GM18861 (cell line): ENCODE results near the gene GHR.
"Not testable (repeated sequence)": the region's sequence is repeated elsewhere in the genome, so short reads cannot be mapped to it uniquely, and the experiment has no call there.

Source experiments
- ATAC-seq: cut with Tn5 transposase; IDR thresholded peaks from one replicate; pipeline ENCODE4 v1.9.1; 2021; ENCODE audit not compliant: unreplicated experiment

GHR gene

GRCh38 chr5:42638972-42639371 is 215.7 kb downstream of the GHR start:
- ATAC-seq: no peak

DNA sequence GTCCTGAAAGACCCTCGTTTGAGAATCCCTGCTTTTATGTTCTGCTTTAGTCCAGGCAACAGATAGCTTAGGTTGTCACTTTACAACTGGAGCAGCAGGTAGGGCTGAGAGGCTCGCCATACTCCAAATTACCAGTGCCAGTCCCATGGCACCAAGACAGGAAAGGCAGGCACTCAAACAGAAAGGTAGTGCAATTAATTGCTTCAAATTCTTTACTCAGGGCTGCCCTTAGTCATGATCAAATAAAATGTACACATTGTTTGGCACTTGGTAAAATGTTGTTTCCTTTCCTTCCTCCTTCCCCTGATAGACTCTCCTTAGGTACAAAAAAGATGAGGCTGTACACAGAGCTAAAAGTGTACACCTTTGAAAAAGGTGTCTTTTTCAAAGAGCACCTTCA is 217.6 kb downstream of the GHR start:
- no peak for ATAC-seq

DNA sequence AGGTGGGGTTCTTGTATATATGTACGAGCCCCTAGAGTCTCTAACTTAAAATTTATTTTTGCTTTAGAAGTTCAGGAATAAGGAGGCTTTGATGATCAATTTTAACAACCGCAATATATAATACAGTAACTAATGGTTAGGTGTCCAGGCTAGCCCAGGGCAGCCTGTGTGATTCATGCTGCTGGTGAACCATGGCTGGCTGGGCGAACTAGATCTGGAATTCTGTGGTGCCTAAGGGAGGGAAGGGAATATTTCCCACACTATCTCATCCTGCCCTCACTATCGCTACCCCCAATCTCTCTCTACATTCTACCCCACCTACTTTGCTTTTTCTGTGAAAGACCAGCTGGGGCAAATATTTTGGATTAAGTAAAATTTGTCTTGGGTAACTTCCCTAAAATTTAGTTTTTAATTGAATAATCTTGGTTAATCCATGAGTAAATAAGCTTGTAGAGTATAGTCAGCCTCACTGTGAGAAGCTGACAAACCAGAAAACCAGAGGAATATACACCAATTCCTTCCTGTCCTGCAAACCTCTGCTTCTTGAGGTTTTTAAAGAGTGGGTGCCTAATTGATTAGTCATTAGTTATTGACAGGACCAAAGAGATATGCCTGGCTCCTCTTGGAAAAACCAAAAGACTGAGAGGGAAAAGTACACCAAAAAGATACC is 218.2 kb downstream of the GHR start:
- no peak for ATAC-seq

- no peak for ATAC-seq
Measured at GRCh38 chr5:42642006-42642405, 218.8 kb downstream of the GHR start.

DNA sequence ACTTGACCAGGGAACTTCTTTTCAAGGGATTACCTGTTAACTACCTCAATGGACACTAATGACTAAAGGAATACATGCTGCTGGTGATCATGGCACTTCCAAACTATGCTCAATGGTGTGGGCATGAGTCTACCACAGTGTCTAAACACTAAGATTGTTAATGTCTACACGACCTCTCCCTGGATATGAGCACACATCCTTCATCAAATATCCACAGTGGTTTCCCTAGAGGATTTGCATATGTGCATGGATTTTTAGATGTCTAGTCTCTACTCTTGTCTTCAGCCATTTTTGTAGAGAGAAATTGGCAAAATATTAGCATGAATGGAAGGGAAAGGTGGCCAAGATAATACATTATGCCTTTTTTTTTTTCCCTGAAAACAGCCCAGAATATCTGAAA is 220.1 kb downstream of the GHR start:
- ATAC-seq: no peak

DNA sequence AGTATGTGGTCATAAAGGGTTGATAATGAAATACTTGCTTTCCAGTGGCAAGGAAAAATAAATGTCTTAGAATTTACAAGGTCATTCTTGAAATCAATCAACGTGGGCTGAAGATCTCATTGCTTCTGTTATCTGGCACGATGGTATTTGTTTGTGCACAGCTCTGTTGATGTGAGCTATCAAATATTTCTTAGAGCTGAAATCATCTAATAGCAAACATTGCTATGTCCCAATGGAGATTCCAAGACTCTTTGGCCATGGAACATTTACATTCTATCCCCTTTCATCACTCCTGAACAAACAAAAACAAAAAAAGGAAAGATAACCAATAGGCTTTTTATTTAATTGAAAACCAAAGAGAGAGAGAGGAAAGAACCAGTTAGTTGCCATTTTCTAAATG is 221.9 kb downstream of the GHR start:
- ATAC-seq: no peak

DNA sequence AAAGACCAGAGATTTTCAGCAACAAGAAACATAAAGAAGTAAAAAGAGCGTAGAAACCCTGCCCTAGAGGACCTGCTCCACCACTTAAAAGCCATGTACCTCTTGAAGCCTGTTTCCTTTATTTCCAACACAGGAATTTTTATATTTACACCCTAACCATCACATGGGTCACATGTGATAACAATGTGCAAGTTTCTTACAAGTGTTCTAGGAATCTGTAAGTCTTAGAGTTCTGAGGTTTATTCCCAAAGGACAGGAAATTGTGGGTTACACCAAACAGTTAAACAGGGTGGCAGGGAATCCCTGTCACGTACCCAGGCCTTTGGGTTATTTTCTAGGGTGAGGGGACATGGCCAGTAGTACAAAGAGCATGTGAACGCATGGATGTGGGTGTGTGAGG is 224.8 kb downstream of the GHR start:
- ATAC-seq: no peak

DNA sequence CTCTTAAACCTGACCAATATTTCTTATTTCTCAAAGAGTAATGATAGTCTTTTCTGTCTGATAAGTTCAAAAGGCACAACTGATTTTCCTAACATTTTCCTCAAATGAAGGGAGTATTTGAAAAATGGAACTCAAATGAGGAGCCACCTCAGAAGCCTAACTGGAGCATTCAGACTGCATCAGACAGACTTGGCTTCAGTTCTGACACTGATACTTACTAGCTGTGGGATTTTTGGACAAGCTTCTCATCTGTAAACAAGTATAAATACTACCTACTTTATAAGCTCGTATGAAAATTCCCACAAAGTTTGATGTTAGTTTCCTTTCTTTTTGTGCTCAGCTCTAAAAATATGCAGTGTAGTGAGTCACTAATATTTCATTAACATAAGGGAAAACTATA is 225.7 kb downstream of the GHR start:
- no peak for ATAC-seq

DNA sequence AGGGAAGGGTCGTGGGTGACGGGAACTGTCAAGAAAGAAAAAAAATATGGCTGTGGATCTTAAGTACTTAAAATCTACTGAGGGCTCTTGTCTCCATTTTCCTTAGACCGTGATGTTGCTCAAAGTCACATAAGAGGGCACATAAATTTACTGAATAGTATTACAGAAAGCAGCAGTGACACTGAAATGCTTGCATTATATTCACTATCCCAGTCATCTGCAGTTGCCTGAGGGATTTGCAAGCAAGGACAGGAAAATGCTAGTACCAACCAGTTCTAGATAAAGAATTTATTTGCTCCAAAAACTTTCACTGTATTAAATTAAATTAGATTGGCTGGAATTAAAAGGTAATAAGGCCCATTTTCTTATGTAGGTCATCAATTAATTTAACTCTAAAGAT is 226.8 kb downstream of the GHR start:
- no peak for ATAC-seq

GRCh38 chr5:42653705-42654104 is 230.5 kb downstream of the GHR start:
- no peak for ATAC-seq

DNA sequence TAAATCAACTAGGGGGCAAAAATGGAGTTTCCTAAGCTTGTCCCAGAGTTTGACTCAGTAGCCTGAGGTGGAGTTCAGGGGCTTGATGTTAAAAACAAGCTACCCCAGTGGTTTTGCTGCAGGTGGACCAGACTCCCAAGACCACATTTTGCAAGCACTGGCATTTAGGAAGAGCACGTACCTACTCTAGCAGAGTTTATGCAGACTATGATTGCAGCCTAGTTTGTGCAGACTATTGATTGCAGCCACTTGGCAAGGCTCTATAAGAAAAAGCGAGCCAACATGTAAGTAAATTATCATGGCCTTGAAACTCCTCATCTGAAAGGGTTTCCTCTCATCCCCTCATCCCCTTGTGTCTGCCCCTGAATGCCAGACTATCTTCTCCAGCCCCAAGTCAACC is 231.4 kb downstream of the GHR start:
- no peak for ATAC-seq

DNA sequence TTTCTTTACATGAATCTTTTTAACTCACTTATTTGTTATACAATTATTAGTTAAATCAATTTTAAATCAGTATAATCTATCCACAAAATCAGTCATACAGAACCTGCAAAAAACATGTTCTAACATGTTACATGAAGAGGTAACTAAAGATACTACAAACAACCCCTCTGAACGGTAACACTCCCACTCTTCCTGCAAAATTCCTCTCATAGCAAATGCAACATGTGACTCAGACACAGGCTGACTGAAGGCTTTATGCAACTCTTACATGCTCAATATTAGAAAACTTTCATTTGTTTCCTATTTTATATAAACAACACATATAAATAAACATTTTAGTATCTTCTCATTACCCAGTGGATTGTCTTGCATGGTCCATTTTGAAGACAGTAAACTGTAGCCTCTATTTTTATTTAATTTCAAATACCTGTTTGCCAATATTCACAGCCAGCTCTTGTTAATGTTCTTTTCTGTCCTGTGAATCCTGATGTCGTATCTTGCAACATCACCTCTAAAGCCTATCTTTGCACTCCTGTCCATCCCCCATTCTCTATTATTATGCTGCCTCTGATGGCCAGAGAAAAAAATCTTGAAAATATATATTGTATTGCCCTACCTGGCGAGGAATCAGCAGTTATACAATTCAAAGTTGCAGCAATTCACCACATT is 232.9 kb downstream of the GHR start:
- no peak for ATAC-seq

DNA sequence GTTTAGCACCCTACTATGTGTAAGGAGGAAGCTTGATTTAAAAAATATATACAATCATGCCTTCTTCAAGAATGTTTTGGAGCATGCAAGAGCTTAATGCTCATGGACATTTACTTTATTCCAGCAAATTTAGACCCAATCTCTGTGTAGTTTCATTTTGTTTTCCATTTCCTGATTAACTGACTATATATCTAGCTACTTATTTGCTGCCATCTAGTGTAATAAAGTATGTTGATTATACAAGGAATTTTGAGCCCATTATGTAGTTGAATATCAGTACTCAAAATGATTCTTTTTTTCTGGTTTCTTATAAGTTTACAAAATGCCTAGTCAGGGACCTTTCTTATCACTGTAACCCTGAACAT is 233.4 kb downstream of the GHR start:
- no peak for ATAC-seq

GRCh38 chr5:42659869-42660268 is 236.6 kb downstream of the GHR start:
- ATAC-seq: not testable (repeated sequence)

DNA sequence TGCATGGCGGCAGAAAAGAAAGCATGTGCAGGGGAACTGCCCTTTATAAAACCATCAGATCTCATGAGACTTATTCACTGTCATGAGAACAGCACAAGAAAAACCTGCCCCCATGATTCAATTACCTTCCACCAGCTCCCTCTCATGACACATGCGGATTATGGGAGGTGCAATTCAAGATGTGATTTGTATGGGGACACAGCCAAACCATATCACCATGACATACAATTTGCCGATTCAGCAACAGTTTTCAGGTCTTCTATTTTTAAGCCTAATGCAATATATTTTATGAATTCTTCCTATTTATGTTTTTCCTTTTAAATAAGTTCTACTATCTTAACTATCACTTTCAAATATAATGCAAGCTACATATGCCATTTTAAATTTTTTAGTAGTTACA is 242.6 kb downstream of the GHR start:
- ATAC-seq: no peak

GRCh38 chr5:42666869-42667268 is 243.6 kb downstream of the GHR start:
- no peak for ATAC-seq

- ATAC-seq: no peak
Measured at GRCh38 chr5:42668254-42668653, 245.0 kb downstream of the GHR start.

DNA sequence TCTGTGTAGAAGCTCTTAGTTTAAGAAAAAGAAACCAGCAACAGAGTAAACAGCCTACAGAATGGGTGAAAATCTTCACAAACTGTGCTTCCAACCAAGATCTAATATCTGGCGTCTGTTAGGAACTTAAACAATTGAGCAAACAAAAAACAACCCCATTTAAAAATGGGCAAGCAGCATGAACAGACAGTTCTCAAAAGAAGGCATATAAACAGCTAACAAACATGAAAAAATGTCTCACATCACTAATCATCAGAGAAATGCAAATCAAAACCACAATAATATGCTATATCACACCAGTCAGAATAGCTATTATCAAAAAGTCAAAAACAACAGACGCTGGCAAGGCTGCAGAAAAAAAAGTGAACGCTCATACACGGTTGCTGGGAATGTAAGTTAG is 249.7 kb downstream of the GHR start:
- no peak for ATAC-seq

GRCh38 chr5:42675602-42676001 is 252.4 kb downstream of the GHR start:
- no peak for ATAC-seq

GRCh38 chr5:42676362-42676761 is 253.1 kb downstream of the GHR start:
- ATAC-seq: no peak

DNA sequence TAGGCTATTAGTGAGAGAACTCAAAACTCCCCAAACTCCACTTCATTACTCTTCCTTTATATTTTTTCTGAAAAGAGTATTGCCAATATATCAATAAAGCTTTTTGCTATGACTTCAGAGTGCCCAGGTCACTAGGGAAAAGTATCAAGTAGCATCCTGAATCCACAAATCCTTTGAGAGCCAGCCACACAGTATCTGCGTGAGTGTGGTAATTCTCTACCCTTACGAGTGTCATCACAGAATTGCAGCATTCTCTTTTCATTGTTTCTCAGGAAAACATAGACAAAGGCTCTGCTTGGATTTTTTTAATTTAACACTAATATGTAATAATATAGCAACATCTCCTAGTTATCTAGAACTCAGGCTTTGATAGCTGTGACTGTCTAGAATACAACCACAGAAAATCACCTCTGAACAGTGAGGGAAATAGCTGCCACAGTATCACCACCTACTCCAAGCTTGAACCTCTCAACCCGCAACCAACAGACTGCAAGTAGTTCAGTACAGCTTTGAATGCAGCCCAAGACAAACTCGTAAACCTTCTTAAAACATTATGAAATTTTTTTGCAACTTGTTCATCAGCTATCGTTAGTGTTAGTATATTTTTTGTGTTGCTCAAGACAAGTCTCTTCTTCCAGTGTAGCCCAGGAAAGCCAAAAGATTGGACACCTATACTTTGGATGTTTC is 254.1 kb downstream of the GHR start:
- no peak for ATAC-seq

- ATAC-seq: no peak
Measured at GRCh38 chr5:42680046-42680445, 256.8 kb downstream of the GHR start.
